HG02840 (cell line): ENCODE data around the gene COL23A1.

ENCODE experiments used
- ATAC-seq: cut with Tn5 transposase; IDR thresholded peaks from one replicate; pipeline ENCODE4 v1.9.1; 2021; ENCODE audit warnings: mild to moderate bottlenecking, moderate library complexity, moderate number of reproducible peaks; ENCODE audit not compliant: unreplicated experiment, low FRiP score

COL23A1 gene

GRCh38 chr5:178211095-178212048, 378.8 kb downstream of the COL23A1 start:
- ATAC-seq, result no peak

GRCh38 chr5:178210686-178211085, 379.5 kb downstream of the COL23A1 start:
- no peak for ATAC-seq

DNA sequence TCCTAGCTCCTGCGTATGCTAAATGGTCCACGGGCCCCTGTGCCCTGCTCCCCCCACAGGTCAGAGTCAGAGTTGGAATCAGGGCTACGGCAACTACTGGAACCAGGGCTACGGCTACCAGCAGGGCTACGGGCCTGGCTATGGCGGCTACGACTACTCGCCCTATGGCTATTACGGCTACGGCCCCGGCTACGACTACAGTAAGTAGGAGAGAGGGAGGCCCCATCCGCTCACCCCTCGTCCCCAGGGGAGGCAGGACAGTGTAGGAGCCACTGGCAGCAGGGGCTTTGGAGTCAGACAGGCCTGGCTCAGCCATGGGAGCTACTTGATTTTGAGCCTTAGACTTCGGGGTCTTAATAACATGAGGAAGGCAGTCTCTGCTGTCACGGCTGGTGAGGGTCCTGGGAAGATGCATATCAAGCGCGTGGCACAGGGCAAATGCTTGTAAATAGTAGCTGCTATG, 380.1 kb downstream of the COL23A1 start:
- no peak for ATAC-seq

GRCh38 chr5:178209334-178210072, 380.7 kb downstream of the COL23A1 start:
- ATAC-seq, result no peak

GRCh38 chr5:178208540-178209227, 381.5 kb downstream of the COL23A1 start:
- no peak for ATAC-seq

DNA sequence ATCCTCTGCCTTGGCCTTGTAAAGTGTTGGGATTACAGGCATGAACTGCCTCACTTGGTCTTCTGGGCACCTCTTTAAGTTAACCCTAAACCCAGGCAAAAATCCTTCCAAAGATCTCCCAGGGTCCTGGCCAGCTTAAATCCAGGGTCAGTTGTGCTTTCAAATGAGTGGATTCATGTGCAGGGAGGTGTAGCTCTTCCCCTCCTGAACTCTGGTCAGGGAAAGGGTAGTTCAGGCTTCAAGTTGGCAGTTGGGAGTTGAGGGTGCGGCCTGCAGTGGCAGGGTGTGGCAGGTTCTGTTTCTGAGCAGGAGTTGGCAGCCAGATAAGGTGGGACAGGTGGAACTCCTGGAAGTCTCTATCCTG, 382.3 kb downstream of the COL23A1 start:
- no peak for ATAC-seq

GRCh38 chr5:178207183-178207916, 382.8 kb downstream of the COL23A1 start:
- no peak for ATAC-seq

GRCh38 chr5:178206166-178207101, 383.8 kb downstream of the COL23A1 start:
- no peak for ATAC-seq

GRCh38 chr5:178205749-178206047, 384.5 kb downstream of the COL23A1 start:
- ATAC-seq, result no peak

DNA sequence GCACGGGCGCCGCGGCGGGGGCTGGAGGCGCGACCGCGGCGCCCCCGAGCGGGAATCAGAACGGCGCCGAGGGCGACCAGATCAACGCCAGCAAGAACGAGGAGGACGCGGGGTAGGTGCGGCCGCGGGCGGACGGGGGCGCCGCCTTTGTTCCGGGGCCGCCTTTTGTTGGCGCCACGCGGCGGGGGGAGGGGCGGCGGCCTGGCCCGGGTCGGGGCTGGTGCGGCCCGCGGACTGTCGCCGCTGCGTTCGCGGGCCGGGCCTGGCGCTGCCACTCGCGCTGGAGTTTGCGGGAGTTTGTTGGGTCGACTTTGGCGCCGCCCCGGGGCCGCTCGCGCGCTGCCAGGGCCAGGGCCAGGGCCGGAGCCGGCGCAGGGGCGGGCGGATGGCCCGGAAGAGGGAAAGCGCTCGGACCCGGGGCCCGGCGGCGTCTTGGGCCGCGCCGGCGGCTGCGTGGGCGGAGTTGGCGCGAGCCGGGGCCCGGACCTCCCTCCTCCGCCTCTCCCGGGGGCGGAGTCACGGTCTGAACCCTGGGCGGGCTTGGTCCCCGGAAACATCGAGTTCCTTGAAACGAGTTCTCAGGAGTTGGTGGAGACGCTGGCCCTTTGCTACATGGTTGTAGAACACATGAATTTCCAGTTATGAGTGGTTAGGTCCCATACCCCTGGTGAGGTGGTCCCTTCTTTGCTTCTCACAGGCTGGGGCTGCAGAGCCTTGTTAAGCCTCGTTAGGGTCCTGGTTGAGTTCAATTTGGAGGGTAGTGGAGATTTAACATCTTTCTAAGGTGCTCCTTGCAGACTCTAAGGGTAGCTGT, 385.1 kb downstream of the COL23A1 start:
- peak; percentile 54 for ATAC-seq

DNA sequence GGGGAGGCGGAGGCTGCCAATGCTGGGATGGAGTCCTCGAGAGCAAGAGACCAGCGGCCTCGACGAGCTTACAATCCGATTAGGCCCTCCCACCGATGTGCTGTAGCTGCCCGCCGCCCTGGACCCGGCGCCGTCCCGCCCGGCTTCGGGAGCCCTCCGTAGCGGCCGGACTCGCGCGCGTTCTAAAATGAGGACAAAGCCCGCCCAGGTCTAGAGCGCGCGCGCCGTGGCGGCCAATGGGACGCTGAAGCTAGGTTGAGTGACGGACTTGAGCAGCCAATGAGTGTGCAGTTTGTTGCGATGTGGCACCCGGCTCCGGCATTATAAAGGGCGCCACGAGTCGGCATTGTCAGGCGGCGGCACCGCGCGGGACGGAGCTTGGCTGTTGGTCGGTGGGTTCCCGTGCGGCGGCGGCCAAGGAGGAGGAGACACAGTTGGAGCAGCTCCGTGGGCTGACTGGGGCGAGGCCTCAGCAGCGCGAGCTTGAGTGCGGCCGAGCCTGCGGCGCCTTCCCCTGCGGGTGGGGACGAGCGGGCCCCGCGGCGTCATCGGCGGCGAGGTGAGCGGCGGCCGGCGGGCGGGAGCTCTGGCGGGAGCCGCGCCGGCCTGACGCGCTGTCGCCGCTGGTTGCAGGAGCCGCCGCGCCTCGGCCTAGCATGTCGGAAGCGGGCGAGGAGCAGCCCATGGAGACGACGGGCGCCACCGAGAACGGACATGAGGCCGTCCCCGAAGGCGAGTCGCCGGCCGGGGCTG, 385.8 kb downstream of the COL23A1 start, which contains the start of gene HNRNPAB:
TSS of gene HNRNPAB (plus strand) at position 352 of the 753 bp plus-strand sequence. CDS start at position 657, 305 bp downstream.
- ATAC-seq, result peak; percentile 85

- ATAC-seq, result no peak
Measured at GRCh38 chr5:178203670-178204181, 386.5 kb downstream of the COL23A1 start.

DNA sequence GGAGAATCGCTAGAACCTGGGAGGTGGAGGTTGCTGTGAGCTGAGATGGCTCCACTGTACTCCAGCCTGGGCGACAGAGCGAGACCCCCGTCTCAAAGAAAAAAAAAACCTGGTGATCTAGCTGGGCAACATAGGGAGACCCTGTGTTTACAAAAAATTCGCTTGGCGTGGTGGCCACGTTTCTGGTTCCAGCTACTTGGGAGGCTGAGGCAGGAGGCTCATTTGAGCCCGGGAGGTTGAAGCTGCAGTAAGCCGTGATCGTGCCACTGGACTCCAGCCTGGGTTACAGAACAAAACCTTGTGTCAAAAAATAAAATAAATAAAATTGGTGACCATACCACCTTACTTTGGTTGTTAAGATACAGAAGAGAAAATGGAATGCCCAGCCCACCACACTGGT, 387.7 kb downstream of the COL23A1 start:
- no peak for ATAC-seq

DNA sequence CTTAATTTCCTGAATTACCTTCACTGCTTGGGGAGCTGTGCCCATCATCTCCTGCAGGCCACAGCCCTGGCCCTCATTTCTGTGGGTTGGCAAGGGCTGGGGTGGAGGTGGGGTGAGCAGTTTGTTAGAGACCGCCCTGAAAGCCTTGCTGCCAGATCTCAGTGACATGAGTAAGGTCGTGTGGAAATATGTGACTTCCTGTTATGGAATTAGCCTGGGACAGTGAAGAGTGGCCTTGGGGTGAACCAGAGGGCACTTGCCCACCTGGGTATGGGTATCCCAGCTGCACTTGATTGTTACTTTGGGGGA, 388.3 kb downstream of the COL23A1 start:
- ATAC-seq, result no peak

DNA sequence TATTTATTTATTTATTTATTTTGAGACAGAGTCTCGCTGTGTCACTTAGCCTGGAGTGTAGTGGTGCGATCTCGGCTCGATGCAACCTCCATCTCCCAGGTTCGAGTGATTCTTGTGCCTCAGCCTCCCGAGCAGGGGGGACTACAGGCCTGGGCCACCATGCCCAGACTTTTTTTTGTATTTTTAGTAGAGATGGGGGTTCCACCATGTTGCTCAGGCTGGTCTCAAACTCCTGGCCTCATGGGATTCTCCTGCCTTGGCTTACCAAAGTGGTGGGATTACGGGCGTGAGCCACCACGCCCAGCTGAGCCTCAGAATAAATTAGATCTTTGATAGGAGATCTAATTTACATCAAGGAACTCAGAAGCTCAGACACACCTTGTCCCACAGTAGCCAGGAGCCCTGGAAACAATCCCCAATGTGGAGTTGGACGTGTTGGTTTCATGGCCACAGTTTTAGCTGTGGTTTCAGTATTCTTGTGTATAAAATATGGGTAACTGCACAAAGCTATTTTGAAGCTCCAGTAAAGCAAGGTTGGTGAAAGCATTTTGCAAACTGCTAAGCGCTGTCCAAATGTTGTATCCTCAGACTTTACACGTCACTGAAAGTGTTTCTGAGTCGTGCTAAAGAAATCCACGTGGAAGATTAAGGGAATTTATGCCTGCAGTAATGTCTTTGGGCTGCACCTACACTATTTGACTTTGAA, 388.8 kb downstream of the COL23A1 start:
- no peak for ATAC-seq

GRCh38 chr5:178199581-178200434, 390.4 kb downstream of the COL23A1 start:
- ATAC-seq, result no peak
